ENCODE data around the gene TAS2R5. TPM values are rescaled to one million over a fixed set of nuclear protein-coding genes. Genes with fewer than 3 reads are reported as not detected.
"Not testable (repeated sequence)": the region's sequence is repeated elsewhere in the genome, so short reads cannot be mapped to it uniquely, and the experiment has no call there.

The TAS2R5 gene
- total RNA-seq, 1 experiment from 2014 or later, result 0.26 TPM

GRCh38 chr7:141792526-141792925 is 2.5 kb downstream of the TAS2R5 start:
- no TSS peak for BruUV-seq (replicated peaks)
- CTCF ChIA-PET, result no interaction called here
- Histone ChIP-seq H3K4me2 (ENCODE audit: low read length) (no peak overlapping the region), H4K20me1 (ENCODE audit: low read length) (no peaks in the 10 kb centered on the region), H3K4me3 (ENCODE audit: low read length) (no peak overlapping the region), H3F3A (ENCODE audit: low read length, unreplicated experiment) (no peaks in the 10 kb centered on the region), H3K9me3 (ENCODE audit: low read length) (no peaks in the 10 kb centered on the region), H3K79me2 (ENCODE audit: low read length) (no peaks in the 10 kb centered on the region), H3K4me1 (ENCODE audit: insufficient read depth, low read length) (no peaks in the 10 kb centered on the region), H3K27me3 (ENCODE audit: low read length) (no peaks in the 10 kb centered on the region), H3K9ac (ENCODE audit: low read length) (no peak overlapping the region), H3K36me3 (ENCODE audit: low read depth, low read length) (no peaks in the 10 kb centered on the region), H2AFZ (ENCODE audit: low read length) (no peak overlapping the region), H3K27ac (ENCODE audit: low read length) (no peak overlapping the region), H3K9me2 (replicated peaks; ENCODE audit: low read length) (no peaks in the 10 kb centered on the region)
- ATAC-seq (no peak), DNase-seq (peak; percentile 19)
- POLR2A ChIA-PET (ENCODE audit: unreplicated experiment), result no interaction called here
- intact Hi-C loops (cut with micrococcal nuclease), result no loop called here
- TF ChIP-seq EZH2 (IDR thresholded peaks at IDR 0.05; ENCODE audit: low read length, unreplicated experiment) (no peak), CTCF (conservative IDR thresholded peaks at IDR 0.05; ENCODE audit: low read depth, low read length) (no peak), EZH2phosphoT487 (IDR thresholded peaks at IDR 0.05; ENCODE audit: borderline replicate concordance, low read length) (no peak)

GRCh38 chr7:141820067-141820466 is 30.1 kb downstream of the TAS2R5 start:
- no peak overlapping the region for H3K4me2 ChIP-seq (ENCODE audit: low read length)
- peaks cover 10% of the 10 kb centered on the region for H3K27me3 ChIP-seq (ENCODE audit: low read length)
- no peak overlapping the region for H3K9ac ChIP-seq (ENCODE audit: low read length)
- no peaks in the 10 kb centered on the region for H3K9me2 ChIP-seq (replicated peaks; ENCODE audit: low read length)
- H3K4me1 ChIP-seq (ENCODE audit: insufficient read depth, low read length), result no peaks in the 10 kb centered on the region
- POLR2A ChIA-PET (ENCODE audit: unreplicated experiment), result no interaction called here
- H3K79me2 ChIP-seq (ENCODE audit: low read length), result no peaks in the 10 kb centered on the region
- no peaks in the 10 kb centered on the region for H3K36me3 ChIP-seq (ENCODE audit: low read depth, low read length)
- CTCF ChIA-PET, result no interaction called here
- H2AFZ ChIP-seq (ENCODE audit: low read length), result no peak overlapping the region
- H3K4me3 ChIP-seq (ENCODE audit: low read length), result no peak overlapping the region
- BruUV-seq (replicated peaks), result no TSS peak
- 0 out of 2 replicates have a peak, but pooled peaks cover 8% of the 10 kb centered on the region for H3K9me3 ChIP-seq (ENCODE audit: low read length)
- no peak for TF ChIP-seq EZH2 (IDR thresholded peaks at IDR 0.05; ENCODE audit: low read length, unreplicated experiment)
- TF ChIP-seq EZH2phosphoT487 (IDR thresholded peaks at IDR 0.05; ENCODE audit: borderline replicate concordance, low read length), result no peak
- no peak for TF ChIP-seq CTCF (conservative IDR thresholded peaks at IDR 0.05; ENCODE audit: low read depth, low read length)
- H4K20me1 ChIP-seq (ENCODE audit: low read length), result no peaks in the 10 kb centered on the region
- no peaks in the 10 kb centered on the region for H3F3A ChIP-seq (ENCODE audit: low read length, unreplicated experiment)
- ATAC-seq, result no peak
- no peak for DNase-seq
- intact Hi-C loops (cut with micrococcal nuclease), result no loop called here
- no peak overlapping the region for H3K27ac ChIP-seq (ENCODE audit: low read length)

- H3K4me1 ChIP-seq (ENCODE audit: insufficient read depth, low read length); H2AFZ ChIP-seq (ENCODE audit: low read length); H3F3A ChIP-seq (ENCODE audit: low read length, unreplicated experiment); H3K27ac ChIP-seq (ENCODE audit: low read length); H3K9me2 ChIP-seq (replicated peaks; ENCODE audit: low read length); ATAC-seq; H3K27me3 ChIP-seq (ENCODE audit: low read length); CTCF ChIA-PET; H3K9ac ChIP-seq (ENCODE audit: low read length); POLR2A ChIA-PET (ENCODE audit: unreplicated experiment); H3K36me3 ChIP-seq (ENCODE audit: low read depth, low read length); H4K20me1 ChIP-seq (ENCODE audit: low read length); intact Hi-C loops (cut with micrococcal nuclease); H3K9me3 ChIP-seq (ENCODE audit: low read length); H3K4me2 ChIP-seq (ENCODE audit: low read length); DNase-seq; H3K4me3 ChIP-seq (ENCODE audit: low read length); BruUV-seq (replicated peaks); H3K79me2 ChIP-seq (ENCODE audit: low read length): not testable (repeated sequence)
These were observed 32.4 kb downstream of the TAS2R5 start for GRCh38 chr7:141822432-141822831.
